B cell (primary cell): ENCODE results near the gene HCN2. TPM values are rescaled to one million over a fixed set of nuclear protein-coding genes. Genes with fewer than 3 reads are reported as not detected.

ENCODE experiments used
- ATAC-seq: fragments of 200-7000 bp; cut with Tn5 transposase; one replicate; pipeline ENCODE4 v1.10.0; 2021; ENCODE audit warnings: low read depth, mild to moderate bottlenecking, moderate number of reproducible peaks, moderate library complexity
- CTCF ChIA-PET: fragments of 350-600 bp; sonication (Branson Sonifier 250); formaldehyde crosslinking; loops from one replicate; lab custom pipeline; 2021; ENCODE audit warnings: antibody characterized with exemption, inconsistent platforms; lab: Charles Lee
- POLR2A ChIA-PET: fragments of 350-600 bp; sonication (Branson Sonifier 250); formaldehyde crosslinking; loops from one replicate; lab custom pipeline; 2021; ENCODE audit warnings: antibody characterized with exemption; lab: Charles Lee
- DNase-seq: peaks from one replicate; pipeline ENCODE4 v3.0.0; 2013
- H2AFZ ChIP-seq: 2 replicates; pipeline ENCODE4 v1.6.1; 2012; ENCODE audit warnings: mild to moderate bottlenecking, low read depth, low read length; ENCODE audit not compliant: insufficient read depth, poor library complexity, severe bottlenecking
- H3K27ac ChIP-seq, 2 donors: 1 replicate in 1 of 2; 2 replicates in 1 of 2; pipeline ENCODE4 v1.5.1; 2012 to 2013; ENCODE audit warnings: low read length in 2 of 2, mild to moderate bottlenecking in 2 of 2, moderate library complexity in 1 of 2
- H3K27me3 ChIP-seq, 4 experiments: fragments of 200-600 bp in 1 of 4; sonication (generic) in 1 of 4; replicated peaks in 1 of 4; 1 replicate in 2 of 4; 2 replicates in 2 of 4; pipeline versions ENCODE4 v1.6.1 to v1.7.0; 2013 to 2016; ENCODE audit warnings: low read length in 3 of 4, mild to moderate bottlenecking in 2 of 4, mixed read lengths in 1 of 4, moderate library complexity in 1 of 4; ENCODE audit not compliant: insufficient read depth in 4 of 4, control insufficient read depth in 3 of 4; ENCODE audit errors: control extremely low read depth in 1 of 4
- H3K36me3 ChIP-seq, 2 experiments: replicated peaks in 1 of 2; 1 replicate in 1 of 2; 2 replicates in 1 of 2; pipeline versions ENCODE4 v1.6.1 to v1.7.1; 2013; ENCODE audit warnings: low read length in 1 of 2; ENCODE audit not compliant: insufficient read depth in 2 of 2, control insufficient read depth in 1 of 2; ENCODE audit errors: control extremely low read depth in 1 of 2, extremely low read depth in 1 of 2
- H3K4me1 ChIP-seq, 2 donors: fragments of 200-600 bp in 1 of 2; sonication (generic) in 1 of 2; 1 replicate in 1 of 2; 2 replicates in 1 of 2; pipeline versions ENCODE4 v1.5.1 to v1.6.1; 2013 to 2017; ENCODE audit warnings: low read length in 2 of 2; ENCODE audit not compliant: control insufficient read depth in 2 of 2, insufficient read depth in 2 of 2
- H3K4me2 ChIP-seq: replicated peaks from 2 replicates; pipeline ENCODE3; 2012; ENCODE audit warnings: mild to moderate bottlenecking, low read depth, low read length; ENCODE audit not compliant: poor library complexity, severe bottlenecking
- H3K4me3 ChIP-seq, 5 experiments: fragments of 200-600 bp in 1 of 5; sonication (generic) in 1 of 5; 1 replicate in 3 of 5; 2 replicates in 2 of 5; pipeline versions ENCODE4 v1.5.1 to v1.7.0; 2011 to 2016; ENCODE audit warnings: low read length in 4 of 5, mild to moderate bottlenecking in 4 of 5, low read depth in 2 of 5, control low read depth in 1 of 5, moderate library complexity in 1 of 5; ENCODE audit not compliant: insufficient read depth in 1 of 5; ENCODE audit errors: control extremely low read depth in 1 of 5, extremely low read depth in 1 of 5
- H3K79me2 ChIP-seq: fragments of 200-600 bp; sonication (generic); one replicate; pipeline ENCODE4 v1.6.0; 2016; ENCODE audit warnings: low read length; ENCODE audit not compliant: control insufficient read depth, insufficient read depth
- H3K9ac ChIP-seq: fragments of 200-600 bp; sonication (generic); 2 replicates; pipeline ENCODE4 v1.6.1; 2017; ENCODE audit warnings: mild to moderate bottlenecking, low read length, moderate library complexity
- H3K9me3 ChIP-seq, 3 donors: one replicate each; pipeline versions ENCODE4 v1.6.1 to v1.7.1; 2013; ENCODE audit warnings: low read length in 2 of 3; ENCODE audit not compliant: control insufficient read depth in 2 of 3, insufficient read depth in 1 of 3; ENCODE audit errors: control extremely low read depth in 1 of 3
- H4K20me1 ChIP-seq: 2 replicates; pipeline ENCODE4 v1.6.0; 2012; ENCODE audit warnings: mild to moderate bottlenecking, low read length; ENCODE audit not compliant: insufficient read depth, control insufficient read depth, poor library complexity, severe bottlenecking
- H3K27ac Mint-ChIP-seq: one replicate; pipeline ENCODE4 v1.8.0; 2021; ENCODE audit warnings: mixed read lengths
- H3K27me3 Mint-ChIP-seq: one replicate; pipeline ENCODE4 v1.8.0; 2021; ENCODE audit warnings: mixed read lengths
- H3K4me1 Mint-ChIP-seq: one replicate; pipeline ENCODE4 v1.8.0; 2021; ENCODE audit warnings: mixed read lengths
- H3K4me3 Mint-ChIP-seq: one replicate; pipeline ENCODE4 v1.8.0; 2021; ENCODE audit warnings: mixed read lengths
- H3K9me3 Mint-ChIP-seq: one replicate; pipeline ENCODE4 v1.8.0; 2022; ENCODE audit warnings: mixed read lengths; ENCODE audit not compliant: insufficient read depth
- CTCF ChIP-seq: fragments of 200-600 bp; IDR thresholded peaks from one replicate; pipeline ENCODE4 v1.8.0; 2022; ENCODE audit warnings: antibody characterized with exemption, mild to moderate bottlenecking
- EZH2 ChIP-seq: IDR thresholded peaks from 2 replicates; pipeline ENCODE4 v1.6.1; 2012; ENCODE audit warnings: borderline replicate concordance, low read depth, mild to moderate bottlenecking, moderate library complexity, low read length; ENCODE audit not compliant: insufficient read depth, poor library complexity, severe bottlenecking
- WGBS: methylation state at CpG from one replicate; pipeline ENCODE4 v1.1.5; 2013; ENCODE audit warnings: missing lambda C conversion rate; ENCODE audit not compliant: insufficient coverage; 5-methylcytosine and 5-hydroxymethylcytosine counted together
- intact Hi-C: fragments of 100-400 bp; cut with micrococcal nuclease; formaldehyde crosslinking; loops from one replicate; pipeline ENCODE4 v1.10.0; 2022
- polyA plus RNA-seq: library from polyadenylated mRNA; depleted of rRNA; stranded (reverse); fragments of >200 nt; gene quantifications from 2 replicates; pipeline ENCODE4 v1.2.3, GENCODE V29; 2012
- total RNA-seq, 2 donors: library from RNA; stranded (reverse); fragments of 120-200 nt in 1 of 2; gene quantifications; 1 replicate in 1 of 2; 2 replicates in 1 of 2; pipeline versions ENCODE4 v1.2.3 to v1.2.4, GENCODE V29; 2013 to 2022

HCN2 gene
- total and polyA plus RNA-seq, 2 donors (not counting 1 experiment from before 2014, with no cell fraction given), result 0.27 to 0.57 TPM

GRCh38 chr19:662207-662961, 72.7 kb downstream of the HCN2 start:
- Histone ChIP-seq H3K36me3 (peaks cover 0 to 20% of the 10 kb centered on the region in 2 experiments), H3K4me2 (peak overlapping the region; percentile 96), H4K20me1 (peaks cover 54% of the 10 kb centered on the region), H3K27ac (peak overlapping the region; percentile 87 to 97), H2AFZ (peak overlapping the region; percentile 90), H3K9ac (peak overlapping the region; percentile 79), H3K4me3 (peak overlapping the region; percentile 65 to 94 (median 82)), H3K4me1 (peaks cover 33 to 67% of the 10 kb centered on the region in 2 donors), H3K79me2 (peaks cover 63% of the 10 kb centered on the region), H3K27me3 (no peaks in the 10 kb centered on the region), H3K9me3 (peaks cover 0 to 4% (median 0%) of the 10 kb centered on the region in 3 donors)
- no peaks in the 10 kb centered on the region for H3K9me3 Mint-ChIP-seq
- CTCF ChIA-PET, result interaction anchor here (1.0 to 1.9 kb wide), 3 partner anchors 18 to 75 kb away, joined by 3 to 17 read pairs (median 8); no protein-coding TSS in a partner anchor
- intact Hi-C loops, result loop anchor here (2.0 to 10.0 kb wide), 3 partner anchors 30 to 262 kb away; partner anchors contain the start of genes ARID3A, CDC34 and POLRMT
- DNase-seq (peak; percentile 80), ATAC-seq (peak; percentile 16)
- TF ChIP-seq EZH2 (no peak), CTCF (no peak)
- peak overlapping the region; percentile 98 for H3K27ac Mint-ChIP-seq
- H3K4me3 Mint-ChIP-seq, result peak overlapping the region; percentile 96
- WGBS, result under 1% methylated on average over 81 of the region's 81 CpGs
- H3K4me1 Mint-ChIP-seq, result peaks cover 51% of the 10 kb centered on the region
- POLR2A ChIA-PET, result interaction anchor here (0.6 to 1.4 kb wide), 5 partner anchors 14 to 165 kb away, joined by 3 to 20 read pairs (median 4); partner anchors contain the start of gene AZU1
- no peaks in the 10 kb centered on the region for H3K27me3 Mint-ChIP-seq
